B cell (primary cell): ENCODE data around the gene PGBD2.

Experiments used
- EZH2 ChIP-seq: IDR thresholded peaks from 2 replicates; pipeline ENCODE4 v1.6.1; 2012; ENCODE audit warnings: borderline replicate concordance, low read depth, mild to moderate bottlenecking, moderate library complexity, low read length; ENCODE audit not compliant: insufficient read depth, poor library complexity, severe bottlenecking
- TF ChIP-seq, protein P1 (sequence below): fragments of 200-600 bp; IDR thresholded peaks from one replicate; pipeline ENCODE4 v1.8.0; 2022; ENCODE audit warnings: antibody characterized with exemption, mild to moderate bottlenecking

DNA sequence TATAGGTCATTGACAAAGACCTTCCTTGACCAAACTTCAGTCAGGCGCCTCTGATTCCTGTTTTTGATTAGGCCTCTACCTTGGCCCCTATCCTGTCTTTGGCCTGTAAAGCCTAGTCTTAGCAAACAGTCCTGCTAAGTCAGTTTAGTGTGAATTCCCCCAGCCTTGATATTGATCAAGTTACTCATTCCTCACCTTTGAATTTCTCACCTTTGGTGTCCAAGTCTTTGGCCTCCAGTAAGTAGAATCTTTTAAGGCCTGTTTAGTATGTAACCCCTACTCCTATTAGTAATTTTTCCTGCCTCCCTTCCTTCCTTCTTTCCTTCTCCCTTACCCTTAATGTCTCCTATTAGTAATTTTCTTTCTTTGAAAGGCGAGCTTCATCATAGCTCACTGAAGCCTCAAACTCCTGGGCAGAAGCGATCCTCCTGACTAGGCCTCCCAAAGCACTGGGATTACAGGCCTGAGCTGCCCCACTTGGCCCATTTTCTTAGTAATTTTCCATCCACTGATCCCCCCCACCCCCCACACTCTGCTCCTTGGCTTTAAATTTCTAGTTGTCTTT is 34.1 kb upstream of the PGBD2 start:
- no peak for TF ChIP-seq EZH2
- TF ChIP-seq, protein P1, sequence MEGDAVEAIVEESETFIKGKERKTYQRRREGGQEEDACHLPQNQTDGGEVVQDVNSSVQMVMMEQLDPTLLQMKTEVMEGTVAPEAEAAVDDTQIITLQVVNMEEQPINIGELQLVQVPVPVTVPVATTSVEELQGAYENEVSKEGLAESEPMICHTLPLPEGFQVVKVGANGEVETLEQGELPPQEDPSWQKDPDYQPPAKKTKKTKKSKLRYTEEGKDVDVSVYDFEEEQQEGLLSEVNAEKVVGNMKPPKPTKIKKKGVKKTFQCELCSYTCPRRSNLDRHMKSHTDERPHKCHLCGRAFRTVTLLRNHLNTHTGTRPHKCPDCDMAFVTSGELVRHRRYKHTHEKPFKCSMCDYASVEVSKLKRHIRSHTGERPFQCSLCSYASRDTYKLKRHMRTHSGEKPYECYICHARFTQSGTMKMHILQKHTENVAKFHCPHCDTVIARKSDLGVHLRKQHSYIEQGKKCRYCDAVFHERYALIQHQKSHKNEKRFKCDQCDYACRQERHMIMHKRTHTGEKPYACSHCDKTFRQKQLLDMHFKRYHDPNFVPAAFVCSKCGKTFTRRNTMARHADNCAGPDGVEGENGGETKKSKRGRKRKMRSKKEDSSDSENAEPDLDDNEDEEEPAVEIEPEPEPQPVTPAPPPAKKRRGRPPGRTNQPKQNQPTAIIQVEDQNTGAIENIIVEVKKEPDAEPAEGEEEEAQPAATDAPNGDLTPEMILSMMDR: no peak
